ENCODE data around the gene TMEM272. TPM values are rescaled to one million over a fixed set of nuclear protein-coding genes. Genes with fewer than 3 reads are reported as not detected.

Gene TMEM272, protein sequence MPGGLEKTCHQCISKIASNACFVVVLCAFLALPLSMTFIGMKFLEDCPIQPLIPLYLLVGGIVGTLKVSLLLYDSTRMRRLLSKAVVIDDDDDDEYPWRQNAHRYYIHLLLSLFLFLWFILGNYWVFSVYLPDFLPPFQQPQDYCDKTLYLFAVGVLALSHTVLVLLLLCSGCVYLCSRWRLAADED
- polyA plus RNA-seq (ENCODE audit: insufficient read length) = 0.29 TPM

DNA sequence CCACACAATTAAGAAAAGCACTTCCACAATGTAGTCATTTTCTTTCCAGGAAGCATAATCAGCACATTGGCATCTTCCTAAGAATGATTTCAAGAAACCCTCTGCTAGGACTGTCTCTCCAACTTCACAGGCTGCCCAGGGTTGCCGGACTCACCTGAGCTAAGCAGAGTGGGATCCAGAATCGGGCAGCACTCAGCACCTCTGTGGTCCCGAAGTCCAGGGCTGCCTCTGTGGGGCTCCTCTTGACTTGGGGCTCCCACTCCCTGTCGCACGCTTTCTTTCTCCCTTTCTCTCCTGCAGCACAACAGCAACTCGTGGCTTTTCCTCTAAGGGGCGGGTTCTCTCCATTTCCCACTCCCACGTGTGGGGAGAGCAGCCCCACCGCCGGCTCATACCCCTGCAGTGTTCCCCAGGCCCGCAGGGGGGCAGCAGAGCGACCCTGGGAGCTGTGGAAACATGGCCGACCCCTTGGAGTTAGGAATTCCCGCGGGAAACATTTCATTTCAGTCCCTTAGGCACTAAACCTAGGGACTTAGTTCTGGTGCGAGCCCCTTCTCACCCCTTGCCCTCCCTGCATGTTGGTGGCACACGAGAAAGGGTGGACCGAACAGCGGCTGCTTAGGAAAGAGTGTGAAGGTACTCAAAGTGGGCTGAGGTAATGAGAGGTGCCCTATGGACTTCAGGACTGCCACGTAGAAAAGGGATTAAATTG lies at the start of gene TMEM272:
Gene TMEM272, minus strand, starts transcription at position 316 of the 712 bp plus-strand sequence. CDS start 6,647 bp downstream, outside the sequence.
- no peak for DNase-seq (ENCODE audit: low read depth)

GRCh38 chr13:51894239-51894638 lies 49.3 kb upstream of the TMEM272 start:
- DNase-seq (ENCODE audit: low read depth) = no peak

- no peak for DNase-seq (ENCODE audit: low read depth)
Observed at GRCh38 chr13:51892657-51893056, 47.7 kb upstream of the TMEM272 start.

DNA sequence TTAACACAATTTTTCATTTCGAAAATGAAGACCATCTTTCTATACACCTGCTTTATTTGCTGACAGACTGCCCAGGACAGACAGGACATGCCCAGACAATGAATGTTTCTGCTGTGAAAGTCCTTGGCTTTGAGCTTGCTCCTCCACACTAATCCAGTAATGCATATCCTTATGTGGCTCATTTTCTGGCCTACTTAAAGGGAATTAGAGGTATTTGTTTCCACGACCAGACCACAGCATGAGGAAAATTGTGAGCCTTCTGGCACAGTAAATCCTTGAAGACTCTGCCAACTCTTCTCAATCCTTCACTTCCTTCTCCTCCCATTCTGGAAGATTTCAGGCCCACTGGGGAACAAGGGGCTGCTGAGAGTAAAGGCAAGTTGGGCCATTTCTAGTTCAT lies 42.5 kb upstream of the TMEM272 start:
- DNase-seq (ENCODE audit: low read depth) = no peak

DNA sequence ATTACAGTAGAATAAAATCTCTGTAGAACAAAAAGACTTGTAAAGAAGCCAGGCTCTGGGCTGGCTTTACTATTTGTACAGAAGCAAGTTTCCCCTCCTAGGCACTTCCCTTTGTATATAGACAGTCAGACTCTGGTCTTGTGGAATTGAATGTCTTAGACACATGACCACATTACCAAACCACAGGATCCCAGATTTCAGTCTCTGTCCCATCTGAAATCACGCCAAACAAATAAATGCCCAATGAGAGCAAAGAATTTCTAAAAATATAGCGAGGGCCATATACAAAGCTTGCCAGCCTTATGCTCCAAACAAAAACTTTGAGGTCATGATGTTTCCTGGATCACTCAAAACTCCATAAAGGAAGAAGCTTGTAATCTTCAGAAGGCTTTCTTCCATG lies 40.7 kb upstream of the TMEM272 start:
- no peak for DNase-seq (ENCODE audit: low read depth)

DNA sequence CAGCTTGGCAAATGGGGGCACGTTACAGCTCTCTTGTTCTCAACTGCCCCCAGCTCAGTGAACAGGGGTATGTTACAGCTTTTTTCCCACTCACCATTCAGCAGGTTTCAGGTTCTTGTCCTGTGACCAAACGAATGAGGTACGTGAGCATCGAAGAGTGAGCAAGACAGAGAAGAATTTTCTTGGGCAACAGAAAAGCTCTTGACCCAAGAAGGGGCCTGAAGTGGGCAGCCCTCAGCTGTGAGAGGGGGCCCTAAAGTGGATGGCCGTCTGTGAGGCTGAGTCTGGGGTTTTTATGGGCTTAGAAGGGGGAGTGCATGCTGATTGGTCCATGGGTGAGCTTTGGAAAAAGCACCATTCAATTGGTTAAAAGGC lies 38.2 kb upstream of the TMEM272 start:
- DNase-seq (ENCODE audit: low read depth) = no peak

DNA sequence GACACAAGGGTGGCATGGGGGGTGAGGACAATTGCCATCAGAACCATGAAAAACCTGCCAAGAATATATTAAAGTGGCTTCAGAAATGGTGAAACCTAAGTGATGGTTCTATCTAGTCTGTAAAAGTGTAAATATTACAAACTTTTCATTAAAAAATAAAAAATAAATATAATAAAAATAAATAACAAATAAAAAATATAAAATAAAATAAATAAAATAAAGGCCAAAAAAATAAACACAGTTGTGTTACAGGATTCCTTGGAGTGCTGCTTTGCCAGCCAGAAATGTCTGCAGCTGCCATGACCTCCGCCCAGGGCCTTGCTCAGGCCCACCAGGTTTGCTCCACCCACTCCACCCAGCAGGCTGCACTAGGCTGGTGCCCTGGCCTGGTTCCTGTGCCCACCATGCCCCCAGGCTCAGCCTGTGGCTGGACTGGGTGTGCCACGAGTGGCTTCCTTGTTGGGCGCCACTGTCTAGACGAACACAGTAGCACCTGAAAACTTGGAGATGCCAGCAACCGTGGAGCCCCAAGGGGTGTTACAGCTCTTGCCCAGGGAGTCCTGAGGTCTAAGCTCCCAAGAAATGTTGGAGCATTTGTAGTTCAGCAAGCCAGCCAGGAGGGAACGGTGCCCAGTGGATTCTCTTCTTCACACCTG lies 37.7 kb upstream of the TMEM272 start:
- no peak for DNase-seq (ENCODE audit: low read depth)

DNA sequence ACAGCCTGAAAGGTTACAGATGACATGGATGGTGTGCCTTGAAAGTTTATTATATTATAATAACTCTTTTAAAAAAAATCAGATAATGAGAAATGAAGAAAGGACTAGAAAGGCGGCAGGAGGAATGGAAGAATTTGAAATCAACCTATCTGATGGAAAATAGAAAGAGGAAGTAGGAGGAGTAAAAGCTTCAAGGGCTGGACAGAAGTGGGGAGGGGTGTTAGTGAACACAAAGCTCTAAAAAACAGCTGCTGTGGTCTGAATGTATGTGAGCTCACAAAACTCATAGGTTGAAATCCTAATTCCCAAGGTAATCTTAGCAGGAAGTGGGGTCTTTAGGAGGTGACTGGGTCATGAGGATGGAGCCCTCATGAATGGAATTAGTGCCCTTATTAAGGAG lies 36.3 kb upstream of the TMEM272 start:
- DNase-seq (ENCODE audit: low read depth) = no peak

- no peak for DNase-seq (ENCODE audit: low read depth)
Observed at GRCh38 chr13:51879133-51879532, 34.2 kb upstream of the TMEM272 start.

- no peak for DNase-seq (ENCODE audit: low read depth)
Observed at GRCh38 chr13:51874651-51875050, 29.7 kb upstream of the TMEM272 start.

- DNase-seq (ENCODE audit: low read depth) = no peak
Observed at GRCh38 chr13:51873837-51874236, 28.9 kb upstream of the TMEM272 start.

GRCh38 chr13:51873117-51873798 lies 28.3 kb upstream of the TMEM272 start:
- DNase-seq (ENCODE audit: low read depth) = no peak

- no peak for DNase-seq (ENCODE audit: low read depth)
Observed at GRCh38 chr13:51870616-51871015, 25.6 kb upstream of the TMEM272 start.

GRCh38 chr13:51869916-51870315 lies 24.9 kb upstream of the TMEM272 start:
- no peak for DNase-seq (ENCODE audit: low read depth)

DNA sequence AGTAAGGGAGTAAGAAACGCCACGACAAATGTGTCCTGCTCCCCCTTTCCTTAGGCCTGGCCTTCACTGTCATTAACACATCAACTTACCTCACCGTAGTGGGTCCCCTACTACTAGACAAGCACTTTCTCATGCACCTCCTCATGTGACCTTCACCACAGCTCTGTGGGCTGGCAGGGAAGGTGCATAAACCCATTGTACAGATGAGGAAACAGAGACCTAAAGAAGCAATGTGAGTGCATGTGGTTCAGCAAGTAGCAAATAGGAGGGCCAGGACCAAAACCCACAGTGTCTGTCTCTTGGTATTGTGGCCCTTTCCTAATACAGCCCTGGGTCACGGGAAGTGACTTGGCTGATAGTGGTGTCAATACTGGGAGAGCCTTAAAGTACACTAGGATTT lies 22.1 kb upstream of the TMEM272 start:
- no peak for DNase-seq (ENCODE audit: low read depth)

GRCh38 chr13:51865838-51866237 lies 20.9 kb upstream of the TMEM272 start:
- DNase-seq (ENCODE audit: low read depth) = no peak

DNA sequence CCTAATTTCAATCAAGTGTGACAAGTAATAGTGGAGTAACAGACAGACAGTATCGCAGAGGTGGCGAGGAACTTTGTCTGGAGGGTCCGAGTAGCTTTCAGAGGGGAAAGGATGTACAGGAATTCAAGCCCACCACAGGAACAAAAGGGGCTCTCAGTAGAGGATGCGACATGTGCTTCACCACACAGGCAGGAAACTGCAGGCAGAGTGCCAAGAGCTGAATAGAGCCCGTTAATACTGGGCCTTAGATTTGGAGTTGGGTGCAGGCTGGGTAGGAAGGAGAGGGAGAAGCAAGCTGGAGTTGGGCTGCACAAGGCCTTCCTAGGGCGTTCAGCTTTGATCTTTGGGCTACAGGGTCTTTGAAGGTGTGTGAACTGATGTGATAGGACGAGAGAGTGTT lies 18.0 kb upstream of the TMEM272 start:
- DNase-seq (ENCODE audit: low read depth) = no peak

- no peak for DNase-seq (ENCODE audit: low read depth)
Observed at GRCh38 chr13:51861723-51862300, 16.8 kb upstream of the TMEM272 start, which contains the start of gene CCDC70. Gene CCDC70 (plus strand): TSS chr13:51861969. CDS start chr13:51865412, 3,443 bp downstream.

DNA sequence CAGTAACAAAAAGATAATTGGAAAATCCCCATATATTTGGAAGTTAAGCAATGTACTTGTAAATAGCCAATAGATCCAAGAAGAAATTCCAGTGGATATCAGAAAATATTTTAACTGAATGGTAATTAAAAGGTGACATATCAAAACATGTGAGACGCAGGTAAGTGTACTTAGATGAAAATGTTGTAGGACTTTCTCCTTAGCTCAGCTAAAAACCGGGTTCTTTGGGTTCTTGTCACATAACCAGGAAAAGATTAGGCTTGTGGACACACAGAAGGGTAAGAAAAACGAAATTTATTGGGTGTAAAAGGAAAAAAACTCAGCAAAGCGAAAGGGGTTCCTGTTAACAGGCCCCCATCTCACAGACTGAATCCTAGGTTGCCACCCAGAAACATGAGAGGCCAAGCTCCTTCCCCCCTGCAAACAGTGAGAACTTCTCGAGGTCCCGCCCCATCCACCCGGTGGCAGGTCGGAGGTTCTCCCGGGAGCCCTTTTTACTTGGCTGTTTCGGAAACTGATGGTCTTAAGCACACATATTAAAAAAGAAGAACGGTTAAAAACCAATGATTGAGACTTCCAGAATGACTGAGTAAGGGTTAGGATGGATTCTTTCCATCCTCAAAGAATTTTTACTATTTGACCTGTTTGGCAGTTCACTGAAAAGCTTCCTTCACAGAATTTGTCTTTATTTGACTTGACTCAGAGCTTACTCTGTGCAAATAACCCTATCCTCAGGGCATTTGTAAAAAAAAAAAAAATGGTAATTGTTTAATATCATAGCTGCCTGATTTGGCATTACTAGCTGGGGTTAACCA lies 13.7 kb upstream of the TMEM272 start:
- no peak for DNase-seq (ENCODE audit: low read depth)

DNA sequence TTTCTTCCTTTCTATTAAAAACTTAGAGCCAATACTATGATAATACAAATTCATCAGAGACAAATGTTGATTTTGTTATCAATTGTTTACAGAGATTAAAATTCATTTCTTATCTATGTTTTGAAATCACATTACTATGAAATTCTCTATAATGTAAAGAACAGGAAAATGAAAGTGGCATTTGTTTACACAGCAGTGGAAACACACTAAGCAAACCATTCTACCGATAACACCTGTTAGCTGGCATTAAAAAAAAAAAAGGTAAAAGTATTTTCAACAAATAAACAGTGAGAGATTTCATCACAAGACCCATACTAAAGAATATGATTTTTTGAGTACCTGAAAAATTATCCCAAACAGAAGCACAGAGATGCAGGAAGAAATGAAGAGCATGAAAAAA lies 12.0 kb upstream of the TMEM272 start:
- no peak for DNase-seq (ENCODE audit: low read depth)

Measured in forelimb muscle (tissue), 1 donor.